GM12801 (cell line): ENCODE data around the gene CCDC192.

Source experiments
- TF ChIP-seq, protein P1 (sequence below): IDR thresholded peaks from one replicate; pipeline ENCODE4 v1.5.1; 2011; ENCODE audit warnings: control low read depth; ENCODE audit not compliant: insufficient read length; ENCODE audit errors: extremely low read depth

The CCDC192 gene

DNA sequence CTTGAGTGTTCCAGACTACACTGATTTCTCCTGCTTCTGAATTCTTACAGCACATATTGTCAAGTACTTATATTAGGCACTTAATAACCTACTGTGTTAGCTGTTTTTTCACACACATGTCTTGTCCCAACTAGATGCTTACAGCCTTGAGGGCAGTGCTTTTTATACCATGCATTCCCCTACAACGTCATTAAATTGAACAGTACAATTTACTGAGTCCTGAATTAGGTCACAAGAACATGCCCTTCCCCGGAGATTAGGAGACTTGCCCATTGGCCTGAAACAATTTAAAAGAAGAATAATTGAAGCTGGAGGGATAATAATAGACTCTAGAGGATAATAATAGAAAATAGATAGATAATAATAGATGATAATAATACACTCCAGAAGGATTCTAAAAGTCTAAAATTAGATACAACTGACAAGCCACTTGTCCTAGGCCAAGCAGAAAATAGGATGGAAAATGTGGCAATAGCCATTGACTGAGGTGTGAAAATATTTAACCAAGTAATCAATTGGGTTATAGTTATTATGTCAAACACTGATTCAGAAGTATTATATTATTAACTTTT is 267.7 kb downstream of the CCDC192 start:
- TF ChIP-seq, protein P1, sequence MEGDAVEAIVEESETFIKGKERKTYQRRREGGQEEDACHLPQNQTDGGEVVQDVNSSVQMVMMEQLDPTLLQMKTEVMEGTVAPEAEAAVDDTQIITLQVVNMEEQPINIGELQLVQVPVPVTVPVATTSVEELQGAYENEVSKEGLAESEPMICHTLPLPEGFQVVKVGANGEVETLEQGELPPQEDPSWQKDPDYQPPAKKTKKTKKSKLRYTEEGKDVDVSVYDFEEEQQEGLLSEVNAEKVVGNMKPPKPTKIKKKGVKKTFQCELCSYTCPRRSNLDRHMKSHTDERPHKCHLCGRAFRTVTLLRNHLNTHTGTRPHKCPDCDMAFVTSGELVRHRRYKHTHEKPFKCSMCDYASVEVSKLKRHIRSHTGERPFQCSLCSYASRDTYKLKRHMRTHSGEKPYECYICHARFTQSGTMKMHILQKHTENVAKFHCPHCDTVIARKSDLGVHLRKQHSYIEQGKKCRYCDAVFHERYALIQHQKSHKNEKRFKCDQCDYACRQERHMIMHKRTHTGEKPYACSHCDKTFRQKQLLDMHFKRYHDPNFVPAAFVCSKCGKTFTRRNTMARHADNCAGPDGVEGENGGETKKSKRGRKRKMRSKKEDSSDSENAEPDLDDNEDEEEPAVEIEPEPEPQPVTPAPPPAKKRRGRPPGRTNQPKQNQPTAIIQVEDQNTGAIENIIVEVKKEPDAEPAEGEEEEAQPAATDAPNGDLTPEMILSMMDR, result no peak

DNA sequence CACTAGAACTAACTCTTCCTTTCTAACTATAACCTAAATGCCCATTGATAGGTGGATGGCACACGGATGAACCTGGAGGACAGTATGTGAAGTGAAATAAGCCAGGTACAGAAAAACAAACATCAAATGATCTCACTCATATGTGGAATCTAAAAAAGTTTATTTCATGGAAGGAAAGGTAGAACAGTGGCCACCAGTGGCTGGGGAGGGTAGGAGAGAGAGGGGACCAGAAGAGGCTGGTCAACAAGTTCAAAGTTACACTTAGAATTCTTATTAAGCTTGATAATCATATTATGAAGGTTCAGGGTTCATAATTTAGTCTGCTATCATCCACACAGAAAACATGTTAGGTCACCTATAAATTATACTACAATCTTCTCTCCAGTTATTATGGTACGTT is 272.8 kb downstream of the CCDC192 start:
- TF ChIP-seq, protein P1, result no peak

DNA sequence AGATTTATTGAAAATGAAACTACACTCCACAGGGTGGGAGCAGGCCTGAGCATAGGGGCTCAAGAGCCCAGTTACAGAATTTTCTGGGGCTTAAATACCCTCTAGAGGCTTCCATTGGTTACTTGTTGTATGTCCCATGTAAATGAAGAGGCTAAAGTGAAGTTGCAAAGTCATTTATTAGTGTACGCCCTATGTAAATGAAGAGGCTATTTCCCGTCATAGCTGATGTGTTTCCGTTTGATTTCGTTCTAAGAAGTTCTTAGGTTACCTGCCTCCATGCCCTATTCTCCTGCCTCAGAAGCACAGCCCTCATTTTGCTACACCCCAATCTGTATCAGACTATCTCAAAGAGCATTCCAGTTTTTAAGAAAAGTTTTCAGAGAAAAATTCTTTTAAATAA is 273.3 kb downstream of the CCDC192 start:
- TF ChIP-seq, protein P1, result no peak

DNA sequence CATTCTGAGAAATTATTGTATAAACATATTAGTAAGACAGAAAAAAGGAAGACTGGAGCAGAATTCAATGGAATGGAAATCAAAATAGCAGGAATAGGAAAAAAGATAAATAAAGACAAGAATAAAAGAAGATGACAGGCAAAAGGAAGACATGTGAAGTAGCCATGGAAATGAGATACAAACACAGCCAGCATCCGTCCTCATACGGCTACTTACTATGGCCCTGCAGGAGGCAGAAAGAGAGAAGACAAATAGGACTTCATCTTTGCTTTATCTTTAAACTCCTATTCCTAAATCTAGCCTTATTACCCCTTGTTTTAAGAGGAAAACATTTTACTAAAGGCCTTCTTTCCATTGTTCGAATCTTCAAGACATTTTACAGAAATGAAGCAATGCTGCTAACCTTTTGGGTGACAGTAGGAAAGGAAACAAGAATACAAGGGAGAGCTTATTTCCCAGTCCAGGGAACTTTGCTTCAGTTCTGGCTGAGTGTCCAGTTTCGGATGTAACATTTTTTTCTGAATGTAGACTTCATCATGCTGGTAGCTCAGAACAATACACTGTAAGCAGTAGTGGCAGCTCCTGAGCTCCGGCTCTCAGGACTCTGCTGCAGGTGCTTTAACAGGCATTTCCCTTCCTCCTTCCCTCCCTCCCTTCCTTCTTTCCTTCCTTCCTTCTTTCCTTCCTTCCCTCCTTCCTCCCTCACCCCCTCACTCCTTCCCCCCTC is 274.0 kb downstream of the CCDC192 start:
- TF ChIP-seq, protein P1, result no peak

DNA sequence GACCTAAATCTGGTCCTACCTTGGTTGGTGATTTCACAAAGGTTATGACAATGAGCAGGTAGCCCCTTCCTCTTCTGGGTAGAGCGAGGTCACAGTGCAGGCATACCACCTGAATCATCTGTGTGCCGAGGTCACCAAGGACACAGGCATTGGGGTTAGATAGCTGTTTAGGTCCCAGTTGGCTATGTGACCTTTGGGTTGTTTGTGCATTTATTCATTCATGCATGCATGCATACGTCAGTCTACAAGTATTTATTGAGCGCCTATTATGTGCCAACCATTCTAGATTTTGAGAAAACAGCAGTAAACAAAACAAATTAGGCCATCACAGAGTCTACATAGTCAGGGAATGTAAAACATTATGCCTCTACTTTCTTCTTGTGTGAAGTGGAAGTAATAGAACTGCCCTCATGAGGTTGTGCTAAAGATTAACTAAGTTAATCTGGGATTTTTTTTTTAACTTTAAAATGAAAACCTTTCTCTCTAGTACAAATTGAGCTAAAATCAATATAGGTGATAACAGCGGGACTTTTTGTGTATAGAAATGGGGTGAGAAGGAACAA is 275.6 kb downstream of the CCDC192 start:
- TF ChIP-seq, protein P1, result no peak

DNA sequence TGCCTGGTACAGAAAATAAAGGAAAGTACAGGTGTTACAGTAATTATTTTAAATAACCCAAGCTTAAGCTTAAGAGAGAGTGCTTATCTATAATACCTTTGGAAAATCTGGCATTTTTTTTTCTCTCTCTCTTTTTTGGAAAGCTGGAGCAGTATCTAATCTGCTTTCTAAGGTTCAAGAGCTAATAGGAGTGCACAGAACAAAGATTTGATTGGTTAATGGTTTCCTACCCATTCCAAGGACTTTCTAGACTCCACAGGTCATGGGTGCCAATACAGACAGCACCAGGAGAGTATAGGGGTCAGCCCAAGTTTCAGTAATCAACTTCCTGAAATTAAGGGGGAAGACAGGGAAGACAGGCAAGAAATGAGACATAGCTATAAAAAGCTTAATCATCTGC is 276.3 kb downstream of the CCDC192 start:
- TF ChIP-seq, protein P1, result no peak

DNA sequence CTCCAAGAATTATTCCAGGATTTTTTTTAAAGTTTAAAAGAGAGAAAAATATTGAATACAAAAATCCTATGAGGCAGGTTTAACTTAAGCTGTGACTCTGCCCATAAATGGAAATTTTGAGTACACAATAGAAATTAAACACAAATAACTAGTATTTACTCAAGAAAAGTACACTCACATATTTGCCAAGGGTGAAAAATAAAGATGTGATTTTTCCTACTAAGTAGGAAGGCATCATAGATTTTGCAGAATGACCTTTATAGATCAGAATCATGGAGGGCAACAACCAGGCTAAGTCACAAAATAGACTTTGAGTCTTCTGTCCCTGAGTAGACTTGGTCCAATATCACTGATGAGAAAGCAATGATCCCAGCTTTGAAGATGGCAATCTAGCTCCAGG is 277.7 kb downstream of the CCDC192 start:
- TF ChIP-seq, protein P1, result no peak
